ENCODE results near the gene EEF1AKMT4. TPM values are rescaled to one million over a fixed set of nuclear protein-coding genes. Genes with fewer than 3 reads are reported as not detected.
"Not testable (repeated sequence)": the region's sequence is repeated elsewhere in the genome, so short reads cannot be mapped to it uniquely, and the experiment has no call there.

EEF1AKMT4 gene
- total RNA-seq, 1 donor from 2014 or later: 6.2 TPM

DNA sequence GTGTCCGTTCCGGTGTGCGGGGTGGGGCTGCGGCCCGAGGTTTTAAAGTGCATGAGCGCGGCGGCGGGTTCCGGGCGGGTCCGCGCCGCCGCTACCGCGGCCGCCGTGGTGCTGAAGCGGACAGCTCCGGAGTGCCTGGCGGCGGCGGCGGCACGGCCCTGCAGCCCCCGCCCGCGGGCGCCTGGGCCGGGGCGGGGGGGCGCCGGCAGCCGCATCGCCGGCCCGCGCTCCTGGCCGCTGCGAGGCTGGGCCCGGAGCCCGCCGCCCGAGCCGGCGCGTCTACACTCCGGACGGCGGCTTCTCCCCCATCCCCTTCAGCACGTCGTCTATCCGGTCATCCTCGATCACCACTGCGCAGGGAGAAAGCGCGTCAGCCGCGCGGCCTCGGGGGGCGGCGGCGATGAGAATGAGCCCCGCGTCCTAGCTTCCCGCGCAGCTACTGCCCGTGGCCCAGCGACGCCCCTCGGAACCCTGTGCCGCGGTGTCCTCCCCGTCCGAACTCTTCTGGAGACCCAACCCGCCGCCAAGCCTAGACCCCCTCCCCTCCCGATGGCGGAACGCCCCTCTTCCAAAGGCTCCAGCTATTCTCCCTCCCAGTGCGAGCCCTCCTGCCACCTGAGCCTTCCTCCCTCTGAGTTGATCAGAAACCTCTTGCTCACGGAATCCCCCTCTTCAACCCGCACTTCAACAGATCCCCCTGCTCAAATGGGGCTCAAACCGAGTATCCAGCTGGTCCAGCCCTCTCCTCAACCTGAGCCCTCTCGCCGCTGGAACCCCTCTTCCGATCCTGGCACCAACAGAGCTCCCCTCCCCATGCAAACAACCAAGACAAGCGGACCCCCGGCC, 10.6 kb downstream of the EEF1AKMT4 start:
- intact Hi-C loops (cut with micrococcal nuclease): loop anchor here (2.0 to 5.0 kb wide), 2 partner anchors 33 to 265 kb away; partner anchors contain the start of gene VWA5B2

DNA sequence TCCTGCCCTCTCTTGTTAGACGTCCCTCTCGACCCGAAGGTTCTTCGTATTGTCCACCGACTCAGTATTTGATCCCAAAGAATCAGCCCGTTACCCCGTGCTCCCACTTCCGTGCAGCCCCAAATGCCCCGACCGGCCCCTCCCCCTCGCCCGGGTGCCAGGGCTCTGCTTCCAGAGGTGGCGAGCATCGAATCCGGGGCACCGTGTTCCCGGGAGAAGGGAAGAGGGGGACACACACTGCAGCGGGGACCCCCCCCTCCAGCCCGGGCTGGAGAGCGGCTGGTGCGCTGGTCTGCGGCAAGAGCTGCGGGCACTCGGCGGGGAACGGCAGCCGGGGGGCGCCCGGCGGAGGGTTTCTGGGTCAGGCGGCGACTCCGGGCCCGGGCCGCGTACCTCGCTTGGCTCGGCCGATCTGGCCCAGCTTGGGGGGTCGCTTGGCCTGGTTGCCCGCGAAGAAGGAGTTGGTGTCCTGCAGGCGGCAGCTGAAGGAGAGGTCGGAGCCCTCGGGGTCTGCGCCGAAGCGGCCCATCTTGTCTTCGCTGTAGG, 11.3 kb downstream of the EEF1AKMT4 start:
- intact Hi-C loops (cut with micrococcal nuclease): loop anchor here (1.0 to 5.0 kb wide), 3 partner anchors 10 to 264 kb away; partner anchors contain the start of gene VWA5B2

GRCh38 chr3:184261270-184261853, 11.9 kb downstream of the EEF1AKMT4 start, which contains the start of gene CAMK2N2:
Gene CAMK2N2 (minus strand): TSS chr3:184261553. CDS start chr3:184261285, 268 bp downstream.
- intact Hi-C loops (cut with micrococcal nuclease): loop anchor here (1.0 to 5.0 kb wide), 3 partner anchors 11 to 263 kb away; partner anchors contain the start of gene VWA5B2

GRCh38 chr3:184261854-184262763, 12.6 kb downstream of the EEF1AKMT4 start:
- intact Hi-C loops (cut with micrococcal nuclease): loop anchor here (1.0 to 5.0 kb wide), 5 partner anchors 12 to 263 kb away; partner anchors contain the start of genes PSMD2 and VWA5B2

GRCh38 chr3:184262764-184263179, 13.3 kb downstream of the EEF1AKMT4 start:
- intact Hi-C loops (cut with micrococcal nuclease): loop anchor here (1.0 to 5.0 kb wide), 3 partner anchors 27 to 37 kb away; partner anchors contain the start of genes PSMD2 and VWA5B2

DNA sequence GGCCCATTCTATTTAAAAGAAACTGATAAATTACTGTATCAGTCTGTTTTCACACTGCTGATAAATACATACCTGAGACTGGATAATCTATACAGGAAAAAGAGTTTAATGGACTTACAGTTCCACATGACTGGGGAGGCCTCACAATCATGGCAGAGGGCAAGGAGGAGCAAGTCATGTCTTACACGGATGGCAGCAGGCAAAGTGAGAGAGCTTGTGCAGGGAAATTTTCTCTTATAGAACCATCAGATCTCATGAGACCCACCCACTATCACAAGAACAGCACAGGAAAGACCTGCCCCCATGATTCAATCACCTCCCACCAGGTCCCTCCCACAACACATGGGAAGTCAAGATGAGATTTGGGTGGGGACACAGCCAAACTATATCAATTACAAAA, 17.8 kb downstream of the EEF1AKMT4 start:
- intact Hi-C loops (cut with micrococcal nuclease): not testable (repeated sequence)

DNA sequence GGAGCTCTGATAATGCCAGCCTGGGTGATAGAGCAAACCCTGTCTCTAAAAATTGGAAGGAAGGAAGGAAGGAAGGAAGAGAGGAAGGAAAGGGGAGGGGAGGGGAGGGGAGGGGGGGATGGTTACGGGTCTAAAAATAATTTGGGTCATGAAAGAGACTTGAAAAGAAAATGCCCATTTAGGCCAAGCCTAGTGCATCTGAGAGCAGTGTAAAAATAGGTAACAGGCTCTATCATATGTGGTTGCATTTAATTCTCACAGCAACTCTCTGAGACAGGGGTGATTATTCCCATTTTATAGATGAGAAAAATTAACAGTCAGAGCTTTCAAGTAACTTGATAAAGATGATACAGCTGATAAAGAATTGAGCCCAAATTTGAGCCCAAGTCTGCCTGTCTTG, 22.8 kb downstream of the EEF1AKMT4 start:
- intact Hi-C loops (cut with micrococcal nuclease): no loop called here

- intact Hi-C loops (cut with micrococcal nuclease): no loop called here
Measured at GRCh38 chr3:184275381-184275701, 25.9 kb downstream of the EEF1AKMT4 start.

GRCh38 chr3:184275961-184276910, 26.8 kb downstream of the EEF1AKMT4 start, which contains the start of gene ECE2:
Gene ECE2 (plus strand): TSS chr3:184276022. CDS start chr3:184276154, 132 bp downstream.
- intact Hi-C loops (cut with micrococcal nuclease): no loop called here

DNA sequence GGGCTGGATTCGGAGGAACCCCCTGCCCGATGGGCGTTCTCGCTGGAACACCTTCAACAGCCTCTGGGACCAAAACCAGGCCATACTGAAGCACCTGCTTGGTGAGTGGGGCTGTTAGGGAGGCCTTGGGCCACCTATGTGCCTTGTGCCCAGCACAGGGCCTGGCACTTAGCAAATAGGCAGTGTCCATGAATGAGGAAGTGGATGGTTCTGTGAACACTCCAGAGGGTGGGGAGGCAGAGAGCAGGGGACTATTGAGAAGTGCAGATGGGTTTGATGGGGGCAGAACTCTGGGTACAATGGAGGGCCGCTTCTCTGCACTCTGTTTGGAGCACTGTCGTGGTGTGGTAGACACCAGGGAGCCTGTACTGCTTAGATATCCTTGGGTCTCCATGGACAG, 27.9 kb downstream of the EEF1AKMT4 start:
- intact Hi-C loops (cut with micrococcal nuclease): no loop called here

DNA sequence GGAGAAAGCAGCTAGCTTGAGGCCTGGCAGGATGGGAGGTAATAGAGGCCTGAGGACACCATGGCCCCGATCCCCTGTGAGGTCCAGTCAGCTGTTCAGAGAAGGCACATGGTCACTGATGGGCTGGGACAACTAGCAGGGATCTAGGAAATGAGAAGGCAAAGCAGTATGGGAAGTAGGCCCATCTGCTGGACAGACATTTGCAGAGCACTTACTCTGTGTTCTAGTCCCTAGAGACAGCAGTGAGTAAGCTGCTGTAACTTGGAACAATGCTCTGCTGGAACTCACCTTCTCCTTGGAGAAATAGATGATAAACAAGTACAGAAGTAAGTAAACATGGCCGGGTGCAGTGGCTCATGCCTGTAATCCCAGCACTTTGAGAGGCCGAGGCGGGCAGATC, 33.5 kb downstream of the EEF1AKMT4 start:
- intact Hi-C loops (cut with micrococcal nuclease): no loop called here

- intact Hi-C loops (cut with micrococcal nuclease): no loop called here
Measured at GRCh38 chr3:184283681-184284080, 34.2 kb downstream of the EEF1AKMT4 start.

- intact Hi-C loops (cut with micrococcal nuclease): no loop called here
Measured at GRCh38 chr3:184284696-184285095, 35.2 kb downstream of the EEF1AKMT4 start.

DNA sequence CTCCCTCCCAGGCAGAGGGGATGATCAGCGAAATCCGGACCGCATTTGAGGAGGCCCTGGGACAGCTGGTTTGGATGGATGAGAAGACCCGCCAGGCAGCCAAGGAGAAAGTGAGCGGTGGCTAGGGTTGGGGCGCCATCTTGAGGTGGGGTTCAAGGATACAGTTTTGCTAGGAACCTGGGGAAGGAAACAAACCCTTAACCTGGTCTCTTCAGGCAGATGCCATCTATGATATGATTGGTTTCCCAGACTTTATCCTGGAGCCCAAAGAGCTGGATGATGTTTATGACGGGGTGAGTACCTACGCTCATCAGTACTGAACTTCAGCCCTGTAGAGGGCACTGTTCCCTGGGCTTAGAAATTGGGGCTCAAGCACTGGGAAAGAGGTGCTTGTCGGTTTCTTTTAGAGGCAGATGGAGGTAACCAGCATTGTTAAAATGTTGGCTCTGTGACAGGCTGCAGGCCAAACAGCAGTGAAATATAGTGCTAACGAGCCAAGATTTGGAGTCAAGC, 40.0 kb downstream of the EEF1AKMT4 start:
- intact Hi-C loops (cut with micrococcal nuclease): loop anchor here (1.0 to 2.0 kb wide), 8 partner anchors 9 to 394 kb away; partner anchors contain the start of gene ABCC5

DNA sequence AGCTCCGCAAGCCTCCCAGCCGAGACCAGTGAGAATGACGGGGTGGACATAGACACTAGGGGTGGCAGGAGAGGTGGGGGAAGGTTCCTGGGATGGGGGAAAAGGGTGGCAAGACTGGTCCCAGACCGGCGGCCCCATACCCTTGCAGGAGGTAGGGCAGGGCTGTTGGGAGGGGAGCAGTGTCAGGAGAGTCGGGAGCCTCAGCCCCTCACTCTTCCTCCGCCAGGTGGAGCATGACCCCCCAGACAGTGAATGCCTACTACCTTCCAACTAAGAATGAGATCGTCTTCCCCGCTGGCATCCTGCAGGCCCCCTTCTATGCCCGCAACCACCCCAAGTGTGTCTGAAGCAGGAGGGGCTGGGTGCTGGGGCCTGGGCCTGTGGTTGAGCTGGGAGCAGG, 40.9 kb downstream of the EEF1AKMT4 start:
- intact Hi-C loops (cut with micrococcal nuclease): no loop called here

DNA sequence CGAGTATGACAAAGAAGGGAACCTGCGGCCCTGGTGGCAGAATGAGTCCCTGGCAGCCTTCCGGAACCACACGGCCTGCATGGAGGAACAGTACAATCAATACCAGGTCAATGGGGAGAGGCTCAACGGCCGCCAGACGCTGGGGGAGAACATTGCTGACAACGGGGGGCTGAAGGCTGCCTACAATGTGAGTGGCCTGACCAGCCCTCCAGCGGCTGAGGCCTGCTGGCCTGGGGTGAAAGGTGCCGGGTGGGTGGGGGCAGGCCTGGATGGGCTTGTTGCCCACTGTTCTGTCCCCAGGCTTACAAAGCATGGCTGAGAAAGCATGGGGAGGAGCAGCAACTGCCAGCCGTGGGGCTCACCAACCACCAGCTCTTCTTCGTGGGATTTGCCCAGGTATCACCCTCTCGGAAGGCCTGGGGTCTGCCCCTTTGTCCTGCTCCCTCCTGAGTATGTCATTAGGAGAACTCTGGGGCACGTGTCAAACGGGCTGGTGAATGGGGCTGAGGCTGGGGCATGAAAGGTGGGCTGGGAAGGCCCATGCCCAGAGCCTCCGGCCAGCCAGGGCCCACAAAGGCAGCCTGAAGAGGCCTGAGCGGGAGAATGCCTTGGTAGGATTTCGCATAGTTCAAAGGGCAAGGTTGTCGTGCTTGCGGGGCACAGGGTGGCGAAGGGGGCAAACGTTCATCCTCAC, 41.7 kb downstream of the EEF1AKMT4 start:
- intact Hi-C loops (cut with micrococcal nuclease): no loop called here

DNA sequence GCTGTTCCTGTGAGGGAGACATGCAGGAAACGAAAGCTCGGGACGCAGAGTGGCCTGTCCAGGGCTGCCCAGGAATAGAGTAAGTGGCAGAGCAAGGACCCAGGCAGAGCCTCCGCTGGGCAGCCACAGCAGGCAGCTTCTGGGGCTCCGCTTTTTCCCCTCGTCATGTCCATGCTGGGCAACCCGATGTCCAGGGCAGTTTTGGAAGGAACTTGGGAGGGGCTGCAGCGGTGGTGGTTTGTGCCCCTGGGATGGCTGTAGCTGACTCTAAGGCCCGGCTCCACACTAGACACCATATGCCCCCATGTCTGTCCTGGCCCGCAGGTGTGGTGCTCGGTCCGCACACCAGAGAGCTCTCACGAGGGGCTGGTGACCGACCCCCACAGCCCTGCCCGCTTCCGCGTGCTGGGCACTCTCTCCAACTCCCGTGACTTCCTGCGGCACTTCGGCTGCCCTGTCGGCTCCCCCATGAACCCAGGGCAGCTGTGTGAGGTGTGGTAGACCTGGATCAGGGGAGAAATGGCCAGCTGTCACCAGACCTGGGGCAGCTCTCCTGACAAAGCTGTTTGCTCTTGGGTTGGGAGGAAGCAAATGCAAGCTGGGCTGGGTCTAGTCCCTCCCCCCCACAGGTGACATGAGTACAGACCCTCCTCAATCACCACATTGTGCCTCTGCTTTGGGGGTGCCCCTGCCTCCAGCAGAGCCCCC, 42.4 kb downstream of the EEF1AKMT4 start:
- intact Hi-C loops (cut with micrococcal nuclease): no loop called here

DNA sequence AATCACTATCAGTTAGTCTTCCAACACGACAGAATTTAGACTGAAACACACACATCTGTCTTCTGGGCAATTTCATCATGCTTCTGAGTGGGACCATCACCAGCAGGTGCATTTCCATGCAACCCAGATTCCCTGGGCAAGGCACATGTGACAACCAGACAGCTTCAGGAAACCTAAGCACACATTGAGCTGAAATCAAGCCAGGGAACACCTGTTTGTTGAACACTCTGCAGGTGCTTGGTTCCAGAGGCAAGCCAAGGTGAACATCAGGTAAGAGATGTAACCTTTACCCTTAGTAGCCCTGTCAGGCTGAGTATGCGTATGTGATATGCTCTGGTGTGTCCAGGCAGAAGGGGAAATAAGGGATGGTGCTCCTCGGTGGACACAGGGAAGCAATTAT, 46.3 kb downstream of the EEF1AKMT4 start:
- intact Hi-C loops (cut with micrococcal nuclease): loop anchor here (5.0 kb wide), 4 partner anchors 598 to 1292 kb away; partner anchors contain the start of genes KLHL24, SENP2 and YEATS2
